ENCODE results near the gene PTPN22. TPM values are rescaled to one million over a fixed set of nuclear protein-coding genes. Genes with fewer than 3 reads are reported as not detected.
A peak's percentile ranks its signal among the peaks of the same experiment; 100 is the strongest.

PTPN22 gene
- total and polyA plus RNA-seq, 9 of the 15 experiments (the other 6 are each of a cell fraction or from before 2014, with no cell fraction given): 0.45 to 4.6 (median 1.1) TPM

- ChIA-PET CTCF (ENCODE audit: low intra/inter-chr PET ratio) (interaction anchor here (0.7 to 1.9 kb wide), 5 partner anchors 68 to 447 kb away, joined by 3 to 23 read pairs (median 3); partner anchors contain the start of genes AP4B1 and DCLRE1B), POLR2A (no interaction called here)
- 71% methylated on average over 1 of the region's 1 CpG for WGBS (ENCODE audit: insufficient coverage, low coverage, missing lambda C conversion rate)
- no peak overlapping the region for H3K27ac ChIP-seq (ENCODE audit: extremely low read depth, low read depth, low read length)
- DNase-seq (ENCODE audit: extremely low read depth in 1 of 4, low spot score in 3 of 4): no peak
- no peaks in the 10 kb centered on the region for H3K4me1 ChIP-seq (replicated peaks in 1 of 2; ENCODE audit: control insufficient read depth in 2 of 2, insufficient read depth in 2 of 2, low read length in 2 of 2)
- H3K9me3 ChIP-seq (replicated peaks; ENCODE audit: control insufficient read depth, insufficient read depth, low read depth, low read length): no peaks in the 10 kb centered on the region
- H3K36me3 ChIP-seq (ENCODE audit: control insufficient read depth, insufficient read depth, low read length): no peaks in the 10 kb centered on the region
- no peaks in the 10 kb centered on the region for H3K27me3 ChIP-seq (ENCODE audit: control insufficient read depth in 2 of 2, insufficient read depth in 2 of 2, low read length in 2 of 2)
- no TSS peak for BruUV-seq (replicated peaks)
- intact Hi-C loops (cut with micrococcal nuclease): loop anchor here (5.0 kb wide), 2 partner anchors 111 to 141 kb away; partner anchors contain the start of gene OLFML3
- no peak overlapping the region for H3K4me3 ChIP-seq
- in situ Hi-C loops (cut with MboI): no loop called here
- no peaks in the 10 kb centered on the region for H4K20me1 ChIP-seq (replicated peaks; ENCODE audit: control insufficient read depth, insufficient read depth, low read length)
- no peak for FAIRE-seq
- H3K9ac ChIP-seq (ENCODE audit: insufficient read depth in 1 of 2, low read depth in 2 of 2, low read length in 2 of 2): no peak overlapping the region
- no peak for ATAC-seq
- H3K4me2 ChIP-seq (ENCODE audit: insufficient read depth, low read length): no peak overlapping the region
- H3K79me2 ChIP-seq (ENCODE audit: control insufficient read depth, insufficient read depth, low read length): no peaks in the 10 kb centered on the region
- peak; percentile 24 for TF ChIP-seq RBM25 (IDR thresholded peaks at IDR 0.05; ENCODE audit: low read depth, low read length, severe bottlenecking)
- TF ChIP-seq HDAC1 (IDR thresholded peaks at IDR 0.05): no peak
- TF ChIP-seq ZNF121 (CRISPR knock-in tag; conservative IDR thresholded peaks at IDR 0.05): peak; percentile 92
- H2AFZ ChIP-seq (ENCODE audit: low read depth, low read length): no peak overlapping the region
- H3K9me1 ChIP-seq (ENCODE audit: control insufficient read depth, insufficient read depth, low read length): no peaks in the 10 kb centered on the region
Measured at GRCh38 chr1:113836534-113836933, 35.0 kb downstream of the PTPN22 start.

DNA sequence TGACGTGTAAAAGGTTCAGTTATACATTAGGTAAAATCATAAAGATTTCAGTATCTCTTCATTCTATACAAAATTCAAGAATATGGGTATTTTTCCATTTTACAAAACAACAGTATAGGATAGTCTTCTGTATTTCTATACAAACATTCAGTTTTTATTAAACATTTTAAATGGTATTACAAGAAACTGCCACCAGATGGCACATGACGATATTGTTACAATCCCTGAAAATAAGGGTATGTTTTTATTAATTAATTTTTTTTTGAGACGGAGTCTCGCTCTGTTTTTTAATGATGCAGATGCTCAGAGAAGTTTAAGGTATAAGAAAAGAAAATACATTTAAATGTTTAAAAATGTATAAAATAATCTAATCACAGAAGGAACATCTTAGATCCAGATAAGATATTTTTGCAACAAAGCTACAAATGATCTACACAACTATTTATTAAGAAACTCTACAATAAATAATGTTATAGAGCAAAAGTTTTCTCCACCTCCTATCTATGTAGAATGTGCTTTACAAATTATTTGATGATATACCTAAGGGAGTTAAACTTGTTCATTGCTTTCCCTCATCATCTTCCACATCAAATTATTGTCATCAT, 35.7 kb downstream of the PTPN22 start:
- Histone ChIP-seq H3K79me2 (ENCODE audit: control insufficient read depth, insufficient read depth, low read length) (no peaks in the 10 kb centered on the region), H3K9me3 (replicated peaks; ENCODE audit: control insufficient read depth, insufficient read depth, low read depth, low read length) (no peaks in the 10 kb centered on the region), H3K27me3 (ENCODE audit: control insufficient read depth in 2 of 2, insufficient read depth in 2 of 2, low read length in 2 of 2) (no peaks in the 10 kb centered on the region), H3K4me3 (no peak overlapping the region), H2AFZ (ENCODE audit: low read depth, low read length) (no peak overlapping the region), H3K9me1 (ENCODE audit: control insufficient read depth, insufficient read depth, low read length) (no peaks in the 10 kb centered on the region), H3K36me3 (ENCODE audit: control insufficient read depth, insufficient read depth, low read length) (no peaks in the 10 kb centered on the region), H3K9ac (ENCODE audit: insufficient read depth in 1 of 2, low read depth in 2 of 2, low read length in 2 of 2) (no peak overlapping the region), H3K27ac (ENCODE audit: extremely low read depth, low read depth, low read length) (no peak overlapping the region), H3K4me2 (ENCODE audit: insufficient read depth, low read length) (no peak overlapping the region), H4K20me1 (replicated peaks; ENCODE audit: control insufficient read depth, insufficient read depth, low read length) (no peaks in the 10 kb centered on the region), H3K4me1 (replicated peaks in 1 of 2; ENCODE audit: control insufficient read depth in 2 of 2, insufficient read depth in 2 of 2, low read length in 2 of 2) (no peaks in the 10 kb centered on the region)
- peak; percentile 33 to 71 (median 38) for DNase-seq (ENCODE audit: extremely low read depth in 1 of 4, low spot score in 3 of 4)
- peak; percentile 70 for ATAC-seq
- FAIRE-seq: no peak
- in situ Hi-C loops (cut with MboI) (no loop called here), intact Hi-C loops (cut with micrococcal nuclease) (loop anchor here (1.0 to 5.0 kb wide), 3 partner anchors 70 to 142 kb away; partner anchors contain the start of genes DCLRE1B and OLFML3)
- CTCF ChIA-PET (ENCODE audit: low intra/inter-chr PET ratio): interaction anchor here (0.5 to 1.9 kb wide), 7 partner anchors 69 to 447 kb away, joined by 3 to 23 read pairs (median 3); partner anchors contain the start of genes AP4B1, DCLRE1B and OLFML3
- no TSS peak for BruUV-seq (replicated peaks)
- POLR2A ChIA-PET: no interaction called here
- WGBS (ENCODE audit: insufficient coverage, low coverage, missing lambda C conversion rate): 2% methylated on average over 4 of the region's 4 CpGs
- TF ChIP-seq DEAF1 (CRISPR knock-in tag; IDR thresholded peaks at IDR 0.05) (peak; percentile 83), ADNP (tag; IDR thresholded peaks at IDR 0.05) (0 out of 2 replicates have a peak, but pooled peaks have one; percentile 47), ZBTB17 (CRISPR knock-in tag; IDR thresholded peaks at IDR 0.05) (peak; percentile 93), KLF16 (IDR thresholded peaks at IDR 0.05) (0 out of 2 replicates have a peak, but pooled peaks have one; percentile 11)
- TF ChIP-seq, protein P1, sequence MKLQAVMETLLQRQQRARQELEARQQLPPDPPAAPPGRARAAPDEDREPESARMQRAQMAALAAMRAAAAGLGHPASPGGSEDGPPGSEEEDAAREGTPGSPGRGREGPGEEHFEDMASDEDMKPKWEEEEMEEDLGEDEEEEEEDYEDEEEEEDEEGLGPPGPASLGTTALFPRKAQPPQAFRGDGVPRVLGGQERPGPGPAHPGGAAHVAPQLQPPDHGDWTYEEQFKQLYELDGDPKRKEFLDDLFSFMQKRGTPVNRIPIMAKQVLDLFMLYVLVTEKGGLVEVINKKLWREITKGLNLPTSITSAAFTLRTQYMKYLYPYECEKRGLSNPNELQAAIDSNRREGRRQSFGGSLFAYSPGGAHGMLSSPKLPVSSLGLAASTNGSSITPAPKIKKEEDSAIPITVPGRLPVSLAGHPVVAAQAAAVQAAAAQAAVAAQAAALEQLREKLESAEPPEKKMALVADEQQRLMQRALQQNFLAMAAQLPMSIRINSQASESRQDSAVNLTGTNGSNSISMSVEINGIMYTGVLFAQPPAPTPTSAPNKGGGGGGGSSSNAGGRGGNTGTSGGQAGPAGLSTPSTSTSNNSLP (IDR thresholded peaks at IDR 0.05; ENCODE audit: borderline replicate concordance, low read depth, low read length): peak; percentile 95
- TF ChIP-seq, protein P2, sequence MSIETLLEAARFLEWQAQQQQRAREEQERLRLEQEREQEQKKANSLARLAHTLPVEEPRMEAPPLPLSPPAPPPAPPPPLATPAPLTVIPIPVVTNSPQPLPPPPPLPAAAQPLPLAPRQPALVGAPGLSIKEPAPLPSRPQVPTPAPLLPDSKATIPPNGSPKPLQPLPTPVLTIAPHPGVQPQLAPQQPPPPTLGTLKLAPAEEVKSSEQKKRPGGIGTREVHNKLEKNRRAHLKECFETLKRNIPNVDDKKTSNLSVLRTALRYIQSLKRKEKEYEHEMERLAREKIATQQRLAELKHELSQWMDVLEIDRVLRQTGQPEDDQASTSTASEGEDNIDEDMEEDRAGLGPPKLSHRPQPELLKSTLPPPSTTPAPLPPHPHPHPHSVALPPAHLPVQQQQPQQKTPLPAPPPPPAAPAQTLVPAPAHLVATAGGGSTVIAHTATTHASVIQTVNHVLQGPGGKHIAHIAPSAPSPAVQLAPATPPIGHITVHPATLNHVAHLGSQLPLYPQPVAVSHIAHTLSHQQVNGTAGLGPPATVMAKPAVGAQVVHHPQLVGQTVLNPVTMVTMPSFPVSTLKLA (conservative IDR thresholded peaks at IDR 0.05): 0 out of 4 replicates have a peak, but pooled peaks of 1 of the 2 experiments have one; percentile 17

Data from K562 (cell line).